ENCODE results near the gene JUND.
A peak's percentile ranks its signal among the peaks of the same experiment; 100 is the strongest.

DNA sequence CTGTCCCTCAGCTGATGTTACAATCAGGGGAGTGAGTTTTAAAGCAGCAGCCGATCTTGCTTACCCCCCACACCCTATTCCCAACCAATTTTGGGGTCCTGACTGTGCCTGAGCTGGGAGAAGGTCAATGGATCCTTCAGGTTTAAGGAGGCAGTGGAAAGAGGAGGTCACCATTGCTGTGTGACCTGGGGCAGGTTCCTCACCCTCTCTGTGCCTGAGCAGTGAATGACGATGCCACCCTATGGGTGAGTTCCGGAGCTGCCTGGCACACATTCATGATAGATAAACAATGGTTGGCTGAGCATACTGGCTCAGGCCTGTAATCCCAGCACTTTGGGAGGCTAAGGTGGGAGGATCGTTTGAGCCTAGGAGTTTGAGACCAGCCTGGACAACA is 20.3 kb upstream of the JUND start:
- TF ChIP-seq CTCF (IDR thresholded peaks at IDR 0.05) (peak in 1 of 4 experiments; percentile 4), POLR2A (IDR thresholded peaks at IDR 0.05) (no peak), EP300 (IDR thresholded peaks at IDR 0.05) (no peak), POLR2AphosphoS5 (IDR thresholded peaks at IDR 0.05) (no peak)

Measured in gastroesophageal sphincter (tissue), 3 donors.